A549 treated with GW870086 at 1 μM for 4 hours (cell line): ENCODE results near the gene FSD1. TPM values are rescaled to one million over a fixed set of nuclear protein-coding genes. Genes with fewer than 3 reads are reported as not detected.

Source experiments
- total RNA-seq: library from RNA; stranded (reverse); fragments of 200-300 nt; extraction: Qiagen RNA extraction; gene quantifications from 5 replicates; pipeline ENCODE4 v1.2.3, GENCODE V29; 2022; ENCODE audit warnings: low read depth

FSD1 gene
- total RNA-seq = 6.3 to 9.6 TPM (median 8.5 TPM) in 5 replicates

GRCh38 chr19:4304538-4305256 is at the start of gene FSD1:
FSD1 (plus strand) TSS chr19:4304598; CDS start chr19:4304747, 149 bp downstream.

DNA sequence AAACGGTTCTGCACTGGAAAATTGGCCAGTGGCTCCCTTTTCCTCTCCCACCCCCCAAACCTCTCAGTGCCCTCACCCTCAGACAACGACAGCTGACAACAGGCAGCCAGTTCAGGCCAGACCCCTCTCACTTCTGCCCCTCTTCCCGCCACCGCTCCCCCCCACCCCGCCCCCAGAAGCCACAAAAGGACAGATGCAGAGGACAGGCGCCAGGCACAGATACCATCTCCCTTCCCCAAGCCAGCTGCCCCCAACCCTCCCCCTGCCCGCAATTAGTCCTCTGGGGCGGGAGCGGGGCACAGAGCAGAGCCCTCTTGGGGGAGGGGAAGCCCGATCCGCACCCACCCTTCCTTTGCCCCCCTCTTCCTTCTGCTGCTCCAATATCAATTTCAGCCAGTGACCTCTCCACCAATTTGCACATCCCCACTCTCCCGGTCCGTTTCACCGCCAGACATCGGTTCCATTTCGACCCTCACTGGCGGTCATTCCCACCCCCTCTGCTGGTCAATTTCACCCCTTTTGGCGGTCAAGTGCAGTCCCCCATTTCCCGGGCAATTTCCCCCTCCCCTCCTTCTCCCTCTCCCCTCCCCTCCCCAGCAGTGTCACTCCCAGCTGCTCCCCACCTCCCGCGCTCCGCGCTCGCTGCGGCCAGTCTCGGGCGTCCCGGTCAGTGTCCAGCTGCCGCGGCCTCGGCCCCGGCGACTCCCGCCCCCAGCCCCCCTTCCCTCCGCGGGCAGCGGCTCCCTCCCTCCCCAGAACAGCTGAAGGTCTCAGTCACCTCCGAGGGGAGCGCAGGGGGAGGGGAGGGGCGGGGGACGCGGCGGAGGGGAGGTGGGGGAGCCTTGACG is 25.8 kb upstream of the FSD1 start, which contains the start of gene SHD:
SHD (plus strand) TSS at position 848 of the 848 bp plus-strand sequence. CDS start 798 bp downstream, outside the sequence.

GRCh38 chr19:4302243-4302640 is 2.2 kb upstream of the FSD1 start, which contains the start of gene TMIGD2:
TMIGD2 (minus strand) TSS chr19:4302389; CDS start chr19:4302385, 4 bp downstream.

DNA sequence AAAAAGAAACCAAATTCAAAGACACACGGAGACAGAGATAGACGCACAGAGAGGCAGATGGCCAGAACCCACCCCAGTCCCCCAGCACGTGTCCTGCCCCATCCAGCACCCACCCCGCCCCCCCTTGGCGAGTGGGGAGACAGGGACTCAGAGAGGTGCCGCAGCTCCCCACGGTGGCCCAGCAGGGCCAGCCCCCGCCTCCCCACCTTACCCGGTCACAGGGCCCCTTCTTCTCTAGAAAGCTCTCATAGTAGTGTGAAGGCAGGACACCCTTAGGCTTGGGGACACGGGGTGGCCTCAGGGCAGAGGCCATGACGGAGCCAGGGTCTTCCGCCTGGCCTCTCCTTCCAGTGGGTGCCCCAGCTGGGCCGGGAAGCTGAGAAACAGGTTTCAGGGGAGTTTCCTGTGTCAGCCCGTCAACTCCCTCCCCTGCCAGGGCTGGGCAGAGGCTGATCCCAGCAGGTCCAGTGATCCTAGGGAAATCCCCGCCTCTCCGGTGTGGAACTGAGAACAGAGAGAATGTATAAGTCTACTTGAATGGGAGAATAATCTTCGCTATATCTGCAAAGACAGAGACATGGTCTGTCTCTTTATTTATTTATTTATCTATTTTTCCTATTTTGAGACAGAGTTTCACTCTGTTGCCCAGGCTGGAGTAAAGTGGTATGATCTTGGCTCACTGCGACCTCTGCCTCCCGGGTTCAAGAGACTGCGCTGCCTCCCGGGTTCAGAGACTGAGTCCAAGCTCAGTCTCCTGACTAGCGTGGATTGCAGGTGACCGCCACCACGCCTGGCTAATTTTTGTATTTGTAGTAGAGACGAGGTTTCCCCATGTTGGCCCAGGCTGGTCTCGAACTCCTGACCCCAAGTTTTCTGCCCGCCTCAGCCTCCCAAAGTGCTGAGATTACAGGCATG is 34.3 kb downstream of the FSD1 start, which contains the start of gene STAP2:
STAP2 (minus strand) TSS at position 387 of the 915 bp plus-strand sequence; CDS start at position 313, 74 bp downstream.

DNA sequence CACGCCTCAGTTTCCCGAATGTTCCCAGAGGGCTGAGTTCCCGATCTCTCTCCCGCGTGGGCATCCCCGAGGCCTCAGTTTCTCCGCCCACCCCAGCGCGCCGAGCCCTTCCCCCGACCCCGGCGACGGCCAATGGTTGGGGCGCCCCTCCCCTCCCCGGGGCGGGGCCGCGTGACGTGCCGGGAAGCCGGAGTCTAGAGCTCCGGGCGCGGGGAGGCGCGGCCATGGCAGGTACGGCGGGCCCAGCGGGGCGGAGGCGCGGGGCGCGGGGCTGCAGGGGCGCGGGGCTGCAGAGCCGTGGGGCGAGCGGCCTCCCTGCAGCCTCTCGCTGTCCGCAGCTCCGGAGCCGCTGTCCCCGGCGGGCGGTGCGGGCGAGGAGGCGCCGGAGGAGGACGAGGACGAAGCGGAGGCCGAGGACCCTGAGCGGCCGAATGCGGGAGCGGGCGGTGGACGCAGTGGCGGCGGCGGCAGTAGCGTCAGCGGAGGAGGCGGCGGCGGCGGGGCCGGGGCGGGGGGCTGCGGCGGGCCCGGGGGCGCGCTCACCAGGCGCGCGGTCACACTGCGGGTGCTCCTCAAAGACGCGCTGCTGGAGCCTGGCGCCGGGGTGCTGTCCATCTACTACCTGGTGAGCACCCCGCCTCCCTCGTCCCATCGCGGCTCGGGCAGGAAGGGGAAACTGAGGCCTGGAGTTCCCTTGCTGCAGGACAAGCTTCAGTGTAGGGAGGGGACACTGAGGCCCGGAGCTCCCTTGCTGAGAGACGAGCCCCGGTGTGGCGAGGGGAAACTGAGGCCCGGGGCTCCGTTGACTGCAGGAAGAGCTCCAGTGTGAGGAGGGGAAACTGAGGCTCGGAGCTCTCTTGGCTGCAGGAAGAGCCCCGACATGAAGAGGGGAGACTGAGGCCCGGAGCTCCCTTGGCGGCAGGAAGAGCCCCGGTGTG is 39.2 kb downstream of the FSD1 start, which contains the start of gene MPND:
MPND (plus strand) TSS at position 193 of the 938 bp plus-strand sequence; CDS start at position 225, 32 bp downstream.

Other genes starting within 250 kb of the FSD1 start
- gene ZBTB7A, start 237.7 kb upstream of the FSD1 start, total RNA-seq = 15.3 to 22.1 TPM (median 20.9 TPM) in 5 replicates
- 118 to 168 TPM (median 160 TPM) in 5 replicates for gene MAP2K2, start 180.5 kb upstream of the FSD1 start, total RNA-seq
- gene CREB3L3, start 151.0 kb upstream of the FSD1 start, total RNA-seq = 0.07 to 0.16 TPM (median 0.11 TPM) in 3 of 5 replicates, not detected in the others
- gene SIRT6, start 122.0 kb upstream of the FSD1 start, total RNA-seq = 27.5 to 37.0 TPM (median 31.9 TPM) in 5 replicates
- 0.15 to 0.33 TPM (median 0.22 TPM) in 5 replicates for gene ANKRD24, start 121.9 kb upstream of the FSD1 start, total RNA-seq
- gene EBI3, start 75.1 kb upstream of the FSD1 start, total RNA-seq = 2.7 to 4.6 TPM (median 3.1 TPM) in 5 replicates
- 17.6 to 20.8 TPM (median 19.4 TPM) in 5 replicates for gene YJU2, start 57.5 kb upstream of the FSD1 start, total RNA-seq
- not detected in 5 replicates for gene SHD, start 25.3 kb upstream of the FSD1 start, total RNA-seq
- not detected in 5 replicates for gene TMIGD2, start 2.2 kb upstream of the FSD1 start, total RNA-seq
- gene STAP2, start 34.2 kb downstream of the FSD1 start, total RNA-seq = not detected in 5 replicates
- gene MPND, start 39.0 kb downstream of the FSD1 start, total RNA-seq = 5.8 to 12.9 TPM (median 11.1 TPM) in 5 replicates
- gene SH3GL1, start 95.9 kb downstream of the FSD1 start, total RNA-seq = 45.6 to 64.3 TPM (median 59.9 TPM) in 5 replicates
- gene CHAF1A, start 98.0 kb downstream of the FSD1 start, total RNA-seq = 18.3 to 21.9 TPM (median 20.8 TPM) in 5 replicates
- 35.9 to 65.2 TPM (median 58.6 TPM) in 5 replicates for gene UBXN6, start 153.2 kb downstream of the FSD1 start, total RNA-seq
- gene HDGFL2, start 167.7 kb downstream of the FSD1 start, total RNA-seq = 23.2 to 29.4 TPM (median 26.9 TPM) in 5 replicates
- 0.18 to 0.23 TPM (median 0.19 TPM) in 5 replicates for gene PLIN4, start 213.9 kb downstream of the FSD1 start, total RNA-seq
- gene PLIN5, start 230.6 kb downstream of the FSD1 start, total RNA-seq = 0.10 to 0.15 TPM (median 0.12 TPM) in 3 of 5 replicates, not detected in the others
- 0.08 to 0.41 TPM (median 0.11 TPM) in 4 of 5 replicates, not detected in the other for gene LRG1, start 235.4 kb downstream of the FSD1 start, total RNA-seq